ENCODE results near the gene ERF. TPM values are rescaled to one million over a fixed set of nuclear protein-coding genes. Genes with fewer than 3 reads are reported as not detected.
A peak's percentile ranks its signal among the peaks of the same experiment; 100 is the strongest.

The ERF gene
- total RNA-seq, 1 donor from 2014 or later, result 58.4 TPM

DNA sequence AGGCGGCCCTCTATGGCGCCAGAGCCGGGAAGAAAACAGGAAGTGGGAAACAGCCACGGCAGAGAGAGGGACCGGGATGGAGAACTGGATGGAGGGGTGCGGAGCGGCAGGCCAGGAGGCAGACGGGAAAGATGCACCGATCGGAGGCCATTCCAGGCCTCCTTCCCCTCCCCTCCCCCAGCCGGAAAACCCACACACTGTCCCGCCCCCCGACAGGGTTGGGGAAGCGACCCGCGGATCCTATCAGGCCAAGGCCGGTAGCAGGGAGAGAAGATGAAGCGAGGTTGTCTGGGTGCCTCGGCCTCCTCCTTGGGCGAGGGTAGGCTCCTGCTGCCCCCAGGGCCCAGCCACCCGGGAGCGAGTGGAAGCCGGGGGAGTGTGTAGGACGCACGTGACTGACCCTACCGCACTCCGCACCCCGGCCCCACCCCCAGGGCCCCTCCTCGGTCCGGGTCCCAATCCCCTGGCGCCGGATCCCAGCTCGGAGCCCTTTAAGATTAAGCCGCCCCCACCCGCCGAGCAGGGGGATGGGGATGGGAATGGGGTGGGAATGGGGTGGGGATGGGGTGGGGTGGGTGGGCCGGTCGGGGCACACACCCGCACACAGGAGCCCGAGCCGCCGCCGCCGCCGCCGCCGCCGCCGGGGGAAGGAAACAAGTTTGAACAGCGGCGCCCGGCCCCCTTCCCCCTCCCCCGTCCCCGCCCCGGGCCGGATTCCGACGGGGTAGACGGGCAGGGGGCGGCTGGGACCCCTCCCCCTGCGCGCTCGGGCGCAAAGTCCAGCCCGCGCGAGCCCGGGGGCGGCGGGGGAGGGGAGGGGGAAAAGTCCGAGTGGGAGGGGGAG, 1.5 kb downstream of the ERF start:
- peaks cover 7% of the 10 kb centered on the region for H3K27me3 Mint-ChIP-seq (ENCODE audit: low read depth)
- peaks cover 18% of the 10 kb centered on the region for H3K4me1 Mint-ChIP-seq (ENCODE audit: low read depth)
- intact Hi-C loops (cut with micrococcal nuclease), result loop anchor here (1.0 to 2.0 kb wide), 2 partner anchors 10 to 55 kb away; no protein-coding TSS in a partner anchor
- no peaks in the 10 kb centered on the region for H3K9me3 Mint-ChIP-seq
- peak overlapping the region; percentile 94 for H3K27ac Mint-ChIP-seq
- peak overlapping the region; percentile 97 for H3K4me3 Mint-ChIP-seq (ENCODE audit: low read depth)
- peak; percentile 59 for DNase-seq (ENCODE audit: low spot score)
- H3K36me3 Mint-ChIP-seq (ENCODE audit: low read depth), result peaks cover 13% of the 10 kb centered on the region

DNA sequence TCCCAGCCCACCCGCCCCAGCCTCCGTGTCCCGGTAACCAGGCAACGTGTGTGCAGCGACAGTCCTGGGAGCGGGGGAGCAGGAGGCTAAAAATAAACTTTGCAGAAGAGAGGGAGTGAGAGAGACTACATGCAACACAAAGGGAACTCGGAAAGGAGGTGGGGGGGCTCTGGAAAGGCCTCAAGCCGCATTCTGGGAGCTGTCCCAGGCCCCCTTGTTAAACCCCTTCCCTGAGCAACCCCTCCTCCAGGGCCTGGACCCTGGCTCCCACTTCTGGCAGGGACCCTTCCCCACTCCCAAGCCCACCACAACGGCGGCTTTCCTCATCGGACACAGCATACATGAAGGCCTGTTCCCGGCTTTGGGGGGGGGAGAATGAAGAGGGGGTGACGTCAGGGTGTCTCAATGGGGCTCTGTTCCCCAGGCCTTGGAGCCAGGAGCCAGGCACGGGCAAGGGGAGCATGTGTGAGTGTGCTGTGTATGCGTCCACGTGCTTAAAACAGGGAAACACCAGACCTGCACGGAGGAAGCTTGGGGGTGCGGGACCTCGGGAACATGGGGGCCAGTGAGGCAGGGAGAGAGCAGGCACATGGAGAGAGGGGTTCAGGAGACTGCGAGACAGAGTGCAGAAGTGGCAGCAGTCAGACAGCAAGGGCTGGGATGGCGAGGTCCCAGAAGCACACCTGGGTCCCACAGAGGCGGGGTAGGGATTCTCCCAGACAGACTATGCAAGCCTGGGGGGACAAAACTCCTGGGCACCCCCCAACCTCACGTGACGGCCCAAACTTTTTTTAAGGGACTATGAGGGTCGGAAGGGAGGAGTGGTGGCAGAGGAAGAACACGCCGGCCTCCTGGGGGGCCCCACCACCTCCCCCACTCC, 2.3 kb downstream of the ERF start:
- DNase-seq (ENCODE audit: low spot score), result no peak
- H3K27ac Mint-ChIP-seq, result peak overlapping the region; percentile 94
- H3K36me3 Mint-ChIP-seq (ENCODE audit: low read depth), result peaks cover 13% of the 10 kb centered on the region
- peaks cover 7% of the 10 kb centered on the region for H3K27me3 Mint-ChIP-seq (ENCODE audit: low read depth)
- intact Hi-C loops (cut with micrococcal nuclease), result no loop called here
- H3K4me1 Mint-ChIP-seq (ENCODE audit: low read depth), result peaks cover 18% of the 10 kb centered on the region
- H3K4me3 Mint-ChIP-seq (ENCODE audit: low read depth), result peak overlapping the region; percentile 97
- no peaks in the 10 kb centered on the region for H3K9me3 Mint-ChIP-seq

DNA sequence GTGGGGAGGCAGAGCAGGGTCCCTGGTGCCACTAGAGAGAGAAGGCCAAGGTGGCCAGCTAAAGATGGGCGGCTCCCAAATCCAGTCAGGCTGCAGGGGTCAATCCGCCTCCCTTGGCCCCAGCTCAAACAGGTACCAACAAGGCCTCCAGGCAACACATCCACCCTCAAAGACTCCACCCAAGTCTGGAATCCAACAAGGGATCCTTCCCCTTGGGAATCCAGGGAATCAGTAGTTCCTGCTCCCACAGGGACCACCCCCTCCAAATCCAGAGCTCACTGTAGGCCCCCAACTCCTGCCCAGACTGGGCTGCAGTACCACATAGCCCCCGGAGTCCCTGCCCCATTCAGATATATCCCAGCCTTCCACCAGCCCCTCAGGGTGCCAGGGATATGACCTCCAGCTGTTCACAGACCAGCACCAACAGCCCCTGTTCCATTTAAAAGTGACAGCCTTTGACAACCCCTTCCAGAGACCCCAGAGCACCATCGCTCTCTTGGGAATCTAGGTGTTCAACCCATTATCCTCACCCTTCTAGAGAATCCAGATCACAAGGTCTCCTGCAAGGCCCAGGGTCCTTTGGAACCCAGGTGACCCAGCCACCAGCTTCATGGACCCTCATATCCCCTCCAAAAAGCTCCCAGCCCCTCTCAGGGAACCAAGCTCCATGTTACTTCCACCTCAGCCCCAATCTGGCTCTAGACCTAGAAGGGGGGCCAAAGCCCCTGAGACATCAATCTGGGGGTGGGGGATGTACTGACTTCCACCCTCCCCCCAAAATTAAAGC, 3.2 kb downstream of the ERF start:
- Mint-ChIP-seq H3K4me1 (ENCODE audit: low read depth) (peaks cover 18% of the 10 kb centered on the region), H3K9me3 (no peaks in the 10 kb centered on the region), H3K36me3 (ENCODE audit: low read depth) (peaks cover 15% of the 10 kb centered on the region), H3K27me3 (ENCODE audit: low read depth) (peaks cover 7% of the 10 kb centered on the region), H3K4me3 (ENCODE audit: low read depth) (peak overlapping the region; percentile 97), H3K27ac (peak overlapping the region; percentile 31)
- DNase-seq (ENCODE audit: low spot score), result no peak
- intact Hi-C loops (cut with micrococcal nuclease), result no loop called here

DNA sequence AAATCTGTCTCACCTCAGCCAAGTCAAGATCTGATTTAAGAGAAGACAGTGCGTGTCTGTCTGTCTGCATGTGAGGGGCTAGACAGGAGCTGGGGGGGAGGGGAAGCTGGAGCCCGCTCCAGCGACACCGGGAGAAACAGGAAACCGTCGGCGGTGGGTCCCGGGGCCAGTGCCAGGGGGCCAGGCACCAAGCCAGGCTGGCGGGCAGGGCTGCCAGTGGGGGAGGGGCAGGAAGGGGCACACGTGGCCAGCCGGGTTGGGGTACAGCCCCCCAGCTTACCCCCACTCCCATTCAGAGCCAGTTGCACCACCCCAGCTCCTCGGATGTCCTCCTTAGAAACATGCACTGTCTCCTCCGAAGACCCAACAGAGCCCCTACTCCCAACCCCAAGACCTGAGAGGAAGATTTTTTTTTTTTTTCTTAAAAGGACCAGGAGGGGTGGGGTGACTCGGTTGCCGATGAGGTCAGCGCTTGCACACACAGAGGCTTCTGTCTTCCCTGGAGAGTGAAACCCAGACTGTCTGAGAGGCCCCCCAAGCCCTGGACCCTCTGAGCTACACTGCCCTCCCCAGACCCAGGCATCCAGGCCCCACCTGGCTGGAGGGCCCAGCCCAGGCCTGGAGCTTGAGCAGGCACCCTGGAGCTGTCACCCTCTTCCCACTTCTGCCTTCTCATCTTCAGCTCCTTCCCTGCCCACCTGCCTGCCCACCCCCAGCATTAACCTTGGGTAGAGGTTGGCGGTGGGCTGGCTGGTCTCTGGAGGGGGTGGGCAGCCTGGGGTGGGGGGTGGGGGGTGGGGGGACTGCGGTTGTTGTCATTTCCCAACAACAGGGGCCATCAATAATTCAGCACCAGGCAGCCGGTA, 4.0 kb downstream of the ERF start:
- Mint-ChIP-seq H3K36me3 (ENCODE audit: low read depth) (peaks cover 15% of the 10 kb centered on the region), H3K4me1 (ENCODE audit: low read depth) (peaks cover 20% of the 10 kb centered on the region), H3K9me3 (no peaks in the 10 kb centered on the region), H3K27me3 (ENCODE audit: low read depth) (peaks cover 2% of the 10 kb centered on the region), H3K4me3 (ENCODE audit: low read depth) (peak overlapping the region; percentile 26), H3K27ac (peak overlapping the region; percentile 42)
- DNase-seq (ENCODE audit: low spot score), result no peak
- intact Hi-C loops (cut with micrococcal nuclease), result no loop called here

DNA sequence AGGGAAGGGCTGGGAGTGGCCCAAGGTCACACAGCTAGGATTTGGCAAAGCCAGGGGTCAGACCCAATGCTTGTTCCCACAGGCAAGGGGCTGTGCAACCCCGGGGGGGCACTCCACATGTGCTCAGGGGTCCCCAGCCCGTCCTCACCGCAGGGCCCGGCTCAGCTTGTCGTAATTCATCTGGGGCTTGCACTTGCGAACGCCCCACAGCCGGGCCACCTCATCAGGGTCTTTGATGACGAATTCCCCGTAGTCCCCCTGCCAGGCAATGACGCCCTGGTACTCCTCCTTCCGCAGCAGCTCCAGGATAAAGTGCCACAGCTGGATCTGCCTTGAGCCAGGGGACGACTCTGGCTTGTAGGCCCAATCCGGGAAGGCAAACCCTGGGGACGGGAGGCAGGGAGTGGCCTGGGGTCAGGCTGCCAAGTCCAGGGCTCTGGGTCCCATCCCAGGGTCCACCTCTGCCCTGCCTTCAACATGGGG, 4.7 kb downstream of the ERF start:
- intact Hi-C loops (cut with micrococcal nuclease), result no loop called here
- DNase-seq (ENCODE audit: low spot score), result no peak
- Mint-ChIP-seq H3K27ac (peak overlapping the region; percentile 40), H3K4me3 (ENCODE audit: low read depth) (no peak overlapping the region), H3K27me3 (ENCODE audit: low read depth) (no peaks in the 10 kb centered on the region), H3K9me3 (no peaks in the 10 kb centered on the region), H3K4me1 (ENCODE audit: low read depth) (peaks cover 21% of the 10 kb centered on the region), H3K36me3 (ENCODE audit: low read depth) (peaks cover 15% of the 10 kb centered on the region)

DNA sequence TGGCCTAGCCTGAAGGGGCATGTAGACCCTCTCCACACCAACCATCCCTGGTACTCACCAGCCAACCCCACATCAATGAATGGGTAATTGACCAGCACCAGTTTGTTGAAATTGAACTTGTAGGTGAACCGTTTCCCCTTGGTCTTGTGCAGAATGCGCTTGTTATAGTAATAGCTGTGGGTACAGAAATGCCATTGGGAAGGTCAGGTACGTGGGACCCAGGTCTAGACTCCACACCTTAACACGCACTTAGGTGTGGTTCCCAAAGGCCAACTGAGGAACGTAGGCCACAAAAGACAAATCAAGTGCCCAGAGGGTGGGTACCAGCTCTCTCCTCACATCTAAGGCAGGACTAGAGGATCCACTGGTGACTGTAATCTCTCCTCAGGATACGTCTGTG, 5.2 kb downstream of the ERF start:
- intact Hi-C loops (cut with micrococcal nuclease), result no loop called here
- no peaks in the 10 kb centered on the region for H3K27me3 Mint-ChIP-seq (ENCODE audit: low read depth)
- H3K27ac Mint-ChIP-seq, result no peak overlapping the region
- DNase-seq (ENCODE audit: low spot score), result no peak
- no peak overlapping the region for H3K4me3 Mint-ChIP-seq (ENCODE audit: low read depth)
- no peaks in the 10 kb centered on the region for H3K9me3 Mint-ChIP-seq
- peaks cover 15% of the 10 kb centered on the region for H3K36me3 Mint-ChIP-seq (ENCODE audit: low read depth)
- H3K4me1 Mint-ChIP-seq (ENCODE audit: low read depth), result peaks cover 26% of the 10 kb centered on the region

DNA sequence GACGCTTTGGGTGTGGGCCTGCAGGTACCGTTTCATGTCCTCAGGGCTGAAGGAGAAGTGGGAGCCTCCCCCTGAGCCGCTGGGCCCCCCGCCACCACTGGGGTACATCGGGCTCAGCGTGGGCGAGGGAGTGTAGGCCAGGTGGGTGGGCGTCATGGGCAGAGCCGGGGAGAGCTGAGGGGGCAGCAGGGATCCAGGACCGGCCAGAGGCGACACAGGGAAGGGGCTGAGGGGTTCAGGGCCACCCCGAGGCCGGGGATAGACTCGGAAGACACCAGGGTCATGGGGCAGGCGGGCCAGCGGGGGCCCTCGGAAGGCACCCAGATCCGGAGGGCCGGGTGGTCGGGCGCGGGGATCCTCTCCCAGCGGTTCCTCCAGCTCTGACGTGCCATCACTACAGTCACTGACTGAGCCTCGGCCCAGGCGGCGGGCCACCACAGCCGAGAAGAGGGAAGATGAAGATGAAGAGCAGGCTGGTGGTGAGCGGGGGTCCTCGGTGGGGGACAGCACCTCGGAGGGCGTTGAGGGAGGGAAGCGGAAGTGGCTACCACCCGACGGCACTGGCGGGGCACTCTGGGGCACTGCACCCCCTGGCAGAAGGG, 5.7 kb downstream of the ERF start:
- intact Hi-C loops (cut with micrococcal nuclease), result no loop called here
- peaks cover 15% of the 10 kb centered on the region for H3K36me3 Mint-ChIP-seq (ENCODE audit: low read depth)
- DNase-seq (ENCODE audit: low spot score), result no peak
- peaks cover 26% of the 10 kb centered on the region for H3K4me1 Mint-ChIP-seq (ENCODE audit: low read depth)
- H3K9me3 Mint-ChIP-seq, result no peaks in the 10 kb centered on the region
- no peak overlapping the region for H3K4me3 Mint-ChIP-seq (ENCODE audit: low read depth)
- H3K27ac Mint-ChIP-seq, result no peak overlapping the region
- no peaks in the 10 kb centered on the region for H3K27me3 Mint-ChIP-seq (ENCODE audit: low read depth)

DNA sequence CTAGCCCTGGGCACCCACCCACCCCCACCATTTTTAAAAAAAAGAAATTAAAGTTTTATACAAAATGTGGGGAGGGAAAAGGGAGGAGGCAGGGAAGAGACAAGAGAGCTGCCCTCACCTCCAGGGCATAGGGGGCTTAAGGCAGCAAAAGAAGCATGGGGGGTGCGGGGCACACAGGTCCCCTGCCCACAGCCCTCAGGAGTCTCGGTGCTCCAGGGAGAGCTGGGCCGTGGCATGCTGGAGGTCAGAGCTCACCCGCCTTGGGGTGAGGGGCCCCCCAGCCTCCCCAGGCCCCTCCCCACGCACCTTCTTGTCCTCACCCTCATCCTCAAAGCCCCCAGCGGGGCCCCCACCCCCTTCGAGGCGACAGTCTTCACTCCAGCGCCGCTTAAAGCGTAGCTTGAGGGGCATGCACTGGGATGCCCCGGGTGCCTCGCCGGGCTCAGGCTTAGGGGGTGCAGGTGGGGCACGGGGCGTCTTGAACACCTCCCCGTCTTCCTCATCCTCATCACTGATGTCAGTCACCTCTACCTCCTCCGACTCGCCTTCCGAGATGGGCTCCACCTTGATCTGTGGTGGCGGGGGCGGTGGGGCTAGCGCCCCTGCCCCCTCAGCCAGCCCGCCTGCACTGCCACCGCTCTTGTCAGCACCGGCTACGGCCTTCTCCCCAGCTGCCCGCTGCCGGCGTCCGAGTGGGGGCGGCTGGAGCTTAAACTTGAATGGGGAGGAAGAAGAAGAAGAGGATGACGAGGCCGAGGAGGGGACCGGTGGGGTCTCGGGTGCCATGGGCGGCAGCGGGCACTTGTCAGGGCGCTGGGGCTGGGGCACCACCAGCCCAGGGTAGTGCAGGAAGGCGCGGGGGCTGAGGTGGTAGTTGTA, 6.4 kb downstream of the ERF start:
- Mint-ChIP-seq H3K9me3 (no peaks in the 10 kb centered on the region), H3K4me3 (ENCODE audit: low read depth) (no peak overlapping the region), H3K36me3 (ENCODE audit: low read depth) (peaks cover 15% of the 10 kb centered on the region), H3K27ac (no peak overlapping the region), H3K27me3 (ENCODE audit: low read depth) (no peaks in the 10 kb centered on the region), H3K4me1 (ENCODE audit: low read depth) (peaks cover 26% of the 10 kb centered on the region)
- intact Hi-C loops (cut with micrococcal nuclease), result no loop called here
- no peak for DNase-seq (ENCODE audit: low spot score)

DNA sequence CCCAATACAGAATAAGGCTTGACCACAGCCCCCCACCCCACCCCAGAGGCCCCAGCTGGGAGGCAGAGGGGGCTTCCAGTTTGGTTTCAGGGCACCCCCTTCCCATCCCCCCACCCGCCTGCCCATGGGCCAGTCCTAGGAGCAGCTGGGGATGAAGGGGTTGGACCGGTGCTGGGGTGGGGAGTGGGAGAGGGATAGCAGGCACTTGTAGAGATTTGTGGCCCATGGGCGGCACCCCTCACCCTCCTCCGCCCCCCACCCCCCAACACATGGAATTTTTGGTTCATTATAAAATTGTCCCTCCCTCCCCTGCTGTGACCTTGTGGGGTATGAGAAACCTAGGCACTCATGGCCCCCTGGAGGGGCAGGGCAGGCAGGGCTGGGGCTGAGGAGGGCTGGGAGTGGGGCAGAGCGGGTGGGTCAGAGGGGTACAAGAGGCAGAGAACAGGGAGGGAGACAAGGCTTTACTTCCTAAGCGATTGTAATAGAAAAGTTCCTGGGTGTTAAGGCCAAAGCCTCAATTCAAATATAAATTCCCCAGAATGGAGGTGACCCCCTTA, 7.2 kb downstream of the ERF start:
- Mint-ChIP-seq H3K27me3 (ENCODE audit: low read depth) (no peaks in the 10 kb centered on the region), H3K4me3 (ENCODE audit: low read depth) (no peak overlapping the region), H3K27ac (no peak overlapping the region), H3K4me1 (ENCODE audit: low read depth) (peaks cover 26% of the 10 kb centered on the region), H3K36me3 (ENCODE audit: low read depth) (peaks cover 10% of the 10 kb centered on the region), H3K9me3 (no peaks in the 10 kb centered on the region)
- intact Hi-C loops (cut with micrococcal nuclease), result no loop called here
- DNase-seq (ENCODE audit: low spot score), result no peak

DNA sequence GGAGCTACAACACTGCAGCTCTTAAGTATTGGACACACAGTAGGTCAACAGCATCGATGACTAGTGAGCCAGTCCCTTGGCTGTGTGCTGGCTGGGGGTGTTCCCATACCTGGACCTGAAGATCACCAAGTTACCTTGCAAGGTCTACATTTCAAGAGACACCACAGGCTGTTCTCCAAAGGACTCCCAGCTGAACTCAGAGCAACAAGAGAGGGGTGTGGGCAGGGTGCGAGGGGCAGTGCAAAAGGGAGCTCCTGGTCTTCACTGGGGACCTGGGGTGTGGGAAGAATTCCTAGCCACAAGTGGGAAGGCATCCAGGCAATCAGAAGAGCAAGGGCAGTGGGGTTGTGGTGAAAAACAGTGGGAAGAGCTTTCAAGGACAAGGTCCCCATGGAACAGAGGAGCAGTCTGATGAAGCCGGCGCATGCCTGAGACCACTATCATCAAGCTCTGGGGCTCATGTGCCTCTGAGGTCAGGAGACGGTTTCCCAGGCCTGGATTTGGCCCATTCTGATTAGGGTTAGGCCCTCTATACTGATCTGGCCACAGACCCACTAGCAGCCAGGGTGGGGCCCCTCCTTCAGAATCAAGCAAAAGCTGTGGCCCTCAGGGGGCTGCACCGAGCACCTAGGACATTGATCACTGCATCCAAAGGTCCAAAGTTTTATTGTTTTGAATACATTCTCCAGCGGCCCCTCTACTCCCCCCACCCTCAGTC, 7.8 kb downstream of the ERF start:
- Mint-ChIP-seq H3K27me3 (ENCODE audit: low read depth) (no peaks in the 10 kb centered on the region), H3K9me3 (no peaks in the 10 kb centered on the region), H3K36me3 (ENCODE audit: low read depth) (peaks cover 7% of the 10 kb centered on the region), H3K4me3 (ENCODE audit: low read depth) (no peak overlapping the region), H3K4me1 (ENCODE audit: low read depth) (peaks cover 20% of the 10 kb centered on the region), H3K27ac (peak overlapping the region; percentile 19)
- intact Hi-C loops (cut with micrococcal nuclease), result no loop called here
- DNase-seq (ENCODE audit: low spot score), result no peak

Measured in activated T-helper 2 cell treated with anti-CD3 and anti-CD28 coated beads, Interferon-gamma antibody, Interleukin-2, Interleukin-4, amounts not matched to agents 10 μg/mL and 5 μg/mL and 100 μg/mL, durations not matched to agents 14 hours and 24 hours and 36 hours (primary cell).